HG03196 (cell line): ENCODE data around the gene ASPHD1.
A peak's percentile ranks its signal among the peaks of the same experiment; 100 is the strongest.
"Not testable (repeated sequence)": the region's sequence is repeated elsewhere in the genome, so short reads cannot be mapped to it uniquely, and the experiment has no call there.

Experiments used
- ATAC-seq: cut with Tn5 transposase; IDR thresholded peaks from one replicate; pipeline ENCODE4 v1.9.1; 2021; ENCODE audit not compliant: unreplicated experiment

Gene ASPHD1

GRCh38 chr16:29877266-29877961 is 22.9 kb upstream of the ASPHD1 start:
- no peak for ATAC-seq

- no peak for ATAC-seq
Measured at GRCh38 chr16:29878172-29878571, 22.1 kb upstream of the ASPHD1 start.

- ATAC-seq = no peak
Measured at GRCh38 chr16:29881050-29881449, 19.2 kb upstream of the ASPHD1 start.

GRCh38 chr16:29883987-29884386 is 16.3 kb upstream of the ASPHD1 start:
- no peak for ATAC-seq

GRCh38 chr16:29889372-29889771 is 10.9 kb upstream of the ASPHD1 start:
- ATAC-seq = not testable (repeated sequence)

GRCh38 chr16:29891525-29892457 is 8.5 kb upstream of the ASPHD1 start:
- no peak for ATAC-seq

- no peak for ATAC-seq
Measured at GRCh38 chr16:29892458-29892813, 7.9 kb upstream of the ASPHD1 start.

- ATAC-seq = no peak
Measured at GRCh38 chr16:29893553-29893952, 6.7 kb upstream of the ASPHD1 start.

- ATAC-seq = no peak
Measured at GRCh38 chr16:29894352-29894751, 5.9 kb upstream of the ASPHD1 start.

- ATAC-seq = no peak
Measured at GRCh38 chr16:29896841-29897240, 3.4 kb upstream of the ASPHD1 start.

GRCh38 chr16:29897333-29897732 is 3.0 kb upstream of the ASPHD1 start:
- ATAC-seq = no peak

- ATAC-seq = no peak
Measured at GRCh38 chr16:29898135-29898803, 2.0 kb upstream of the ASPHD1 start.

- no peak for ATAC-seq
Measured at GRCh38 chr16:29898804-29899515, 1.3 kb upstream of the ASPHD1 start.

- ATAC-seq = peak; percentile 54
Measured at GRCh38 chr16:29899516-29900101, 679 bp upstream of the ASPHD1 start, which contains the start of gene SEZ6L2. SEZ6L2 (minus strand) TSS chr16:29899550; CDS start chr16:29899019, 531 bp downstream.

- ATAC-seq = no peak
Measured at GRCh38 chr16:29900888-29901606, 759 bp downstream of the ASPHD1 start.

GRCh38 chr16:29901607-29901945 is 1.3 kb downstream of the ASPHD1 start:
- ATAC-seq = no peak

GRCh38 chr16:29903590-29903989 is 3.3 kb downstream of the ASPHD1 start:
- no peak for ATAC-seq

- ATAC-seq = no peak
Measured at GRCh38 chr16:29904947-29905346, 4.7 kb downstream of the ASPHD1 start.

- no peak for ATAC-seq
Measured at GRCh38 chr16:29905668-29906067, 5.4 kb downstream of the ASPHD1 start.
